ENCODE results near the gene SLC13A3. TPM values are rescaled to one million over a fixed set of nuclear protein-coding genes. Genes with fewer than 3 reads are reported as not detected.

The SLC13A3 gene
- total RNA-seq, 1 experiment from 2014 or later, result 1.3 TPM

- DNase-seq (ENCODE audit: low spot score), result no peak
- ChIA-PET CTCF (no interaction called here), POLR2A (ENCODE audit: low non-redundant PET) (no interaction called here)
- no peaks in the 10 kb centered on the region for H3K27me3 ChIP-seq (replicated peaks; ENCODE audit: insufficient read depth, low read depth, low read length, poor library complexity)
- TF ChIP-seq EZH2 (IDR thresholded peaks at IDR 0.05; ENCODE audit: borderline replicate concordance, low read depth, low read length, poor library complexity, severe bottlenecking), result no peak
- TF ChIP-seq CTCF (conservative IDR thresholded peaks at IDR 0.05; ENCODE audit: low read depth, low read length), result no peak
- H3K4me1 ChIP-seq (ENCODE audit: insufficient read depth, low read length, poor library complexity, severe bottlenecking), result no peaks in the 10 kb centered on the region
- no peak overlapping the region for H3K4me3 ChIP-seq (ENCODE audit: low read depth, low read length, poor library complexity, severe bottlenecking)
- no peaks in the 10 kb centered on the region for H3K36me3 ChIP-seq (ENCODE audit: insufficient read depth, low read length, poor library complexity, severe bottlenecking)
- BruUV-seq (replicated peaks), result no TSS peak
- no peaks in the 10 kb centered on the region for H3K9me3 ChIP-seq (ENCODE audit: low read depth, low read length, poor library complexity, severe bottlenecking)
- no peak overlapping the region for H3K27ac ChIP-seq (ENCODE audit: low read depth, low read length, poor library complexity, severe bottlenecking)
- intact Hi-C loops (cut with micrococcal nuclease; ENCODE audit: unreplicated experiment), result no loop called here
Measured at GRCh38 chr20:46618316-46619100, 32.8 kb downstream of the SLC13A3 start.

GRCh38 chr20:46614503-46614902 lies 36.8 kb downstream of the SLC13A3 start:
- ChIA-PET POLR2A (ENCODE audit: low non-redundant PET) (no interaction called here), CTCF (no interaction called here)
- Histone ChIP-seq H3K27me3 (replicated peaks; ENCODE audit: insufficient read depth, low read depth, low read length, poor library complexity) (no peaks in the 10 kb centered on the region), H3K9me3 (ENCODE audit: low read depth, low read length, poor library complexity, severe bottlenecking) (no peaks in the 10 kb centered on the region), H3K27ac (ENCODE audit: low read depth, low read length, poor library complexity, severe bottlenecking) (no peak overlapping the region), H3K4me3 (ENCODE audit: low read depth, low read length, poor library complexity, severe bottlenecking) (no peak overlapping the region), H3K36me3 (ENCODE audit: insufficient read depth, low read length, poor library complexity, severe bottlenecking) (no peaks in the 10 kb centered on the region), H3K4me1 (ENCODE audit: insufficient read depth, low read length, poor library complexity, severe bottlenecking) (no peaks in the 10 kb centered on the region)
- intact Hi-C loops (cut with micrococcal nuclease; ENCODE audit: unreplicated experiment), result no loop called here
- no TSS peak for BruUV-seq (replicated peaks)
- DNase-seq (ENCODE audit: low spot score), result no peak
- no peak for TF ChIP-seq CTCF (conservative IDR thresholded peaks at IDR 0.05; ENCODE audit: low read depth, low read length)
- TF ChIP-seq EZH2 (IDR thresholded peaks at IDR 0.05; ENCODE audit: borderline replicate concordance, low read depth, low read length, poor library complexity, severe bottlenecking), result no peak

- CTCF ChIA-PET, result no interaction called here
- H3K36me3 ChIP-seq (ENCODE audit: insufficient read depth, low read length, poor library complexity, severe bottlenecking), result no peaks in the 10 kb centered on the region
- no peak for TF ChIP-seq CTCF (conservative IDR thresholded peaks at IDR 0.05; ENCODE audit: low read depth, low read length)
- TF ChIP-seq EZH2 (IDR thresholded peaks at IDR 0.05; ENCODE audit: borderline replicate concordance, low read depth, low read length, poor library complexity, severe bottlenecking), result no peak
Measured at GRCh38 chr20:46610145-46610544, 41.1 kb downstream of the SLC13A3 start.

More at GRCh38 chr20:46610145-46610544, 41.1 kb downstream of the SLC13A3 start:
- BruUV-seq (replicated peaks), result no TSS peak
- H3K27ac ChIP-seq (ENCODE audit: low read depth, low read length, poor library complexity, severe bottlenecking), result no peak overlapping the region
- POLR2A ChIA-PET (ENCODE audit: low non-redundant PET), result no interaction called here
- H3K27me3 ChIP-seq (replicated peaks; ENCODE audit: insufficient read depth, low read depth, low read length, poor library complexity), result no peaks in the 10 kb centered on the region
- no peaks in the 10 kb centered on the region for H3K9me3 ChIP-seq (ENCODE audit: low read depth, low read length, poor library complexity, severe bottlenecking)
- H3K4me3 ChIP-seq (ENCODE audit: low read depth, low read length, poor library complexity, severe bottlenecking), result no peak overlapping the region
- intact Hi-C loops (cut with micrococcal nuclease; ENCODE audit: unreplicated experiment), result no loop called here
- H3K4me1 ChIP-seq (ENCODE audit: insufficient read depth, low read length, poor library complexity, severe bottlenecking), result no peaks in the 10 kb centered on the region
- DNase-seq (ENCODE audit: low spot score), result no peak
